ENCODE measurements around the gene EMILIN3.

GRCh38 chr20:41392871-41393704 is 26.5 kb upstream of the EMILIN3 start:
- TF ChIP-seq CEBPB (IDR thresholded peaks at IDR 0.05; ENCODE audit: low read depth, low read length) (no peak), CBX8 (IDR thresholded peaks at IDR 0.05; ENCODE audit: borderline replicate concordance, low read depth, low read length) (no peak), CTCF (IDR thresholded peaks at IDR 0.05; ENCODE audit: control extremely low read depth in 1 of 3, insufficient read depth in 1 of 3, low read depth in 1 of 3, low read length in 3 of 3) (no peak), POLR2A (IDR thresholded peaks at IDR 0.05; ENCODE audit: control extremely low read depth in 1 of 2, low read depth in 2 of 2, low read length in 2 of 2) (no peak), YY1 (IDR thresholded peaks at IDR 0.05; ENCODE audit: low read depth, low read length) (no peak), EZH2 (IDR thresholded peaks at IDR 0.05; ENCODE audit: low read depth, low read length, severe bottlenecking) (no peak), RNF2 (IDR thresholded peaks at IDR 0.05; ENCODE audit: borderline replicate concordance, low read depth, low read length, missing control alignments, poor library complexity, severe bottlenecking) (no peak), HDAC6 (IDR thresholded peaks at IDR 0.05; ENCODE audit: low read depth, low read length) (no peak), RAD21 (IDR thresholded peaks at IDR 0.05 in 1 of 2, conservative IDR thresholded peaks at IDR 0.05 in 1 of 2; ENCODE audit: low read depth in 2 of 2, low read length in 2 of 2) (no peak), KDM1A (IDR thresholded peaks at IDR 0.05; ENCODE audit: borderline replicate concordance, low read length) (no peak), JUND (IDR thresholded peaks at IDR 0.05; ENCODE audit: low read length) (no peak), SRF (IDR thresholded peaks at IDR 0.05; ENCODE audit: low read depth, low read length) (no peak), NRF1 (IDR thresholded peaks at IDR 0.05; ENCODE audit: low read depth, low read length) (no peak)

Data from H1 (cell line).